NOMO-1 treated with DMSO at 0.1 percent for 48 hours (cell line): ENCODE data around the gene CHST1.

Source experiments
- DNase-seq: peaks from one replicate; lab custom pipeline; 2025; ENCODE audit not compliant: unreplicated experiment; lab: John Stamatoyannopoulos, UW

The CHST1 gene

DNA sequence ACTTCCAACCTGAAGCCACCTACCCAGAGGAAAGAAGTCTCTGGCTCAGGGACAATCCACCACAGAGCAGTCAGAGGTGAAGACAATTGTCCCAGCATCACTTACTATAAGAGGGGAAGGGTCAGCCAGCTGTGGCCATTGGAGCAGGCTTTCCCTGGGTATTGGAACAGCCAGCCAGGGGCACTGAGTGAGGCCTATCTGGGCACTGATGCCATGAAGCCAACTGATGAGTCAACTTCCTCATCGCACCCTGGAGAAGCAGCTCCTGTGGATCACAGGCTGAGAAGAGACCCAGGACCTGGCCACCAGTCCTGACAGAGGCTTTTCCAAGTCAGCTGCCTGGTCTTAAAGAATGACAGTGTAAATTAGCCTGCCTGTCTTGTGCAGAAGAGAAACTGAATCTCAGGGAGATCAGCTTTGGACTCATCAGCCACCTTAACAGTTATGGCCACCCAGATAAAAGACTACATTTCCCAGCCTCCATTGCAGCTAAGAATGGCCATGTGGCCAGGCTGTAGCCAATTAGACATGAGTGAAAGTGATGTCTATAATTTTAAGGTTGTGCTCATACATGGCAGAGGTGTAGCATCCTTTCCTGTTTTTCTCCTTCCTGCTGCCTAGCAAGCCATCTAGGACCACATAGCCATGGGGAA is 19.0 kb downstream of the CHST1 start:
- no peak for DNase-seq

DNA sequence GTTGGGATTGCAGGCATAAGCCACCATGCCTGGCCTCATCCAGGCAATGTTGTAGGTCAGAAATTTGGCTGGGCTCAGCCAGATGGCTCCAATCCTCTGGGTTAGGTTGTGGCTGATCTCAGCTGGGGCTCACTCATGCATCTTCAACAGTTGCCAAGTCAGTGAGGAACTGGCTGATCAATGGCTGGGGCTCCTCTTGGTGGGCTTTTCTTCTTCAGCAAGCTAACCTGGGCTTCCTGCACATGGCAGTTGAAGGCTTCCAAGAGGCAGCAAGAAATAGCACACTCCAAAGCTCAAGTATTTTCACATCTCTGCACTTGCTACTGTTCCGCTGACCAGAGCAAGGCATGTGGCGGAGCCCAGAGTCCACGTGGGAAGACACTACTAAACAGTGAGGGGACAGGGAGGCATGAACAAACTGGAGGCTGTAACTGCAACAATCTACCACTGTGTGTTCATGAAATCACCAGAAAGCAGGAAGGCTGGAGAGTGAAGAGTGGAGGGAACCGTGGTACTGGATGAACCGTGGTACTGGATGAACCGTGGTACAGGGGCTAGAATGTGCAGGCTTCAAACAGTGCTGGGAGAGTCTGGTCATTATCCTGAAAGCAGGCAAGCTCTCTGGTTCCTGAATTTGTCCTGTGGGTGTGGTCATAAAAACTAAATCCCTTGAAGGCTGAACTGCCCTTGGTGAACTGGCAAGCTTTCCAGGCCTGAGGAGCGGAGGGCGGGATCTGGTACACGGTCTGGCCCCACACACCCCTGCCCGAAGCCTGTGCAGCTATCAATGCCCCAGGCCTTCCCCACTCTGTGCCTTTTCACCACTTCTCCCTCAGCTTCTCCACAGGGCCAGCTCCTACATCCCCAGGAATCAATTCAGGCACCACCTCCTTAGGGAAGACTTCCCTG is 20.2 kb downstream of the CHST1 start:
- DNase-seq, result no peak

DNA sequence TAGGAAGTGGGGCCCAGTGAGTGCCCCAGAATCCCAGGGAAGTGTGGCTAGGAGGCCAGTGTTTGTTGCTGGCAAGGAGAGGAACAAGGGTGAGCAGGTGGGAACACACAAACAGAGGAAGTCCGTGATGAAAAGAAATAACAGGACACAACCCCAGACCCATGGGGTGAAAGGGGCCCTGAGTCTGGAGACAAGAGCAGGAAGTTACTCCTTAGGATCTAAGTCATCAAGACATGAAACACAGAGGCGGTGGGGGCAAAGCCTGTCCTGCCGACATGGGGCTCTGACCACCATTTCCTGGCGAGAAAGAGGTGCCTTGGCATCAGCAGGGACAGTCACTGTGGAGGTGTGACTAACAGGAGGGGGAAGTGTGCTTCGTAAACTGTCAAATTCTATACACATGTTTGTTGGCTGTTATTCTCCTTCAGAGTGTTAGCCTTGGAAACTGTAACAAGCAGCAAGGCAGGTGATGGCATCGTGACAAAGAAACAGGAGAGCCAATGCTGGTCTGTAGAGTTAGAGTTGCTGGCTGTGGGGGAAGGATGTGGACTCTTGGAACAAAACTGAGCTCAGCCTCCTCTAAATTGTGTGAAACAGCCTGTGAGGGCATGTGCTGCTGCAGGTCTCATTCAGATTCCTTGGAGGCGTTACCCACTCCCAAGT is 21.7 kb downstream of the CHST1 start:
- no peak for DNase-seq

DNA sequence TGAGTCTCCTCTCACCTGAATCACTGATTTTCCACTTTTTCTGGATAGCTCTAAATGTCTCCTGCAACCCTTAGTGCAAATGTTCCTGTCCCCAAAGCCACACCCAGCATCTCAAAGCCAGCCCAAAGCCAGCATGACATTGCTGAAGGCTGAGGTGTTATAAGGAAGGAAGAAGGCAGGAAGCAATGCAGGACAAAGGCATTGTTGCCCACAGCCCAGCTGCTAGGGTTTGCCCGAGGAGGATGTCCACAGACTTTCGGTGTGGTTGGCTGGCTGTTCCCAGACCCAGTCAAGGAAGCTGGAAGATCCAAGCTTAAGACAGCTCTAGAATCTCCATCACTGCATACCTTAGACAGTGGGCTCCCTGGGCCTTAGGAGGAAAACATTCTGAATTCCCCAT is 23.5 kb downstream of the CHST1 start:
- no peak for DNase-seq

DNA sequence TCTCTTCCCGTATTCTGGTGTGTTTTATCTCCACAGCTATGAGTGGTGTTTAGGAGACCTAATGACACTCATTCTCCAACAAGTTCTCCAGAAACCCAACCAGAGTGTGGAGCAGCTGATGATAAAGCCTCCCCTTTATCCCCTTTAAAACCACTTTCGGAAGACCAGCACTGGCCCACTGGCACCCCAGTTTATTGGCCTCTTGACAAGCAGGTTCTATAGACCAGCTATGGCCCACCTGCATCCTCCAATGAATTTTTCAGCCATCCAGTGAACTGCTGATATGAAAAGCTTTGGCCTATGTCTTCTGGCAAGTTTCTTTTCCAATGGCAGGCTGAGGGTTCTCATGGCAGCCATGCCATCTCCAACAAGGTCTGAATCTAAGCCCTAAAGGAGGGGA is 27.4 kb downstream of the CHST1 start:
- no peak for DNase-seq

DNA sequence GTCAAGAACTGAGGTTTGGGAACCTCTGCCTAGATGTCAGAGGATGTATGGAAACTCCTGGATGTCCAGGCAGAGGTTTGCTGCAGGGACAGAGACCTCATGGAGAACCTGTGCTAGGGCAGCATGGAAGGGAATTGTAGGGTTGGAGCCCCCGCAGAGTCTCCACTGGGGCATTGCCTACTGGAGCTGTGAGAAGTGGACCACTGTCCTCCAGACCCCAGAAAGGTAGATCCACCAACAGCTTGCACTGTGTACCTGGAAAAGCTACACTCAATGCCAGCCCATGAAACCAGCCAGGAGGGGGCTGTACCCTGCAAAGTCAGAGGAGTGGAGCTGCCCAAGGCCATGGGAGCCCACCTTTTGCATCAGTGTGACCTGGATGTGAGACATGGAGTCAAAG is 29.5 kb downstream of the CHST1 start:
- no peak for DNase-seq

DNA sequence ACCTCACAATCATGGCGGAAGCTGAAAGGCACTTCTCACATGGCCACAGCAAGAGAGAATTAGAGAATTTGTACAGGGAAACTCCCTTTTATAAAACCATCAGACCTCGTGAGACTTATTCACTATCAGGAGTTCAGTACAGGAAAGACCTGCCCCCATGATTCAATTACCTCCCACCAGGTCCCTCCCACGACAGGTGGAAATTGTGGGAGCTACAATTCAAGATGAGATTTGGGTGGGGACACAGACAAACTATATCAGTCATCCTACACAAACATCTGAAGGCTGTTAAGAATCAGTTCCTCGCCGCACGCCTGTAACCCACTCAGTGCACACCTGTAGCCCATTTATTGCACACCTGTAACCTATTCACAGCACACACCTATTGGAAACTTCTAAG is 39.8 kb downstream of the CHST1 start:
- no peak for DNase-seq

DNA sequence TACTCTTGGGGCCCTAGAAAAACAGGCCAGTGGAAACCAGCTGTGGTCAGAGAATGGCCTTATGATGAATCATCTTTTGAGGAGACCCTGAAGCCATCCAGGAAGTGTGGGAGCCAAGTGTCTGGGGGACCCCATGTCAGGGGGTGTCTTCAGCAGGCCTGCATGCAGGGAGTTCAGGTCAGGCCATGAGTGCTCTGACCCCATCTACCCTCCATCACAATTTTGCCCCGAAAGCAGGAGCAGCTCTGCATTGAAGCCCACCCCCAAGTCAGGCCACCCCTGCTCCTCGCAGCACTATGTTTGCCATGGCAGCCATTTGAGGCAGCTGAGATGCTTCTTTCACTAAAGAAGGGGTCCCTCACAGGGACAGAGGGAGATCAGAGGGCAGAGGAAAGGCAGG is 41.3 kb downstream of the CHST1 start:
- no peak for DNase-seq

DNA sequence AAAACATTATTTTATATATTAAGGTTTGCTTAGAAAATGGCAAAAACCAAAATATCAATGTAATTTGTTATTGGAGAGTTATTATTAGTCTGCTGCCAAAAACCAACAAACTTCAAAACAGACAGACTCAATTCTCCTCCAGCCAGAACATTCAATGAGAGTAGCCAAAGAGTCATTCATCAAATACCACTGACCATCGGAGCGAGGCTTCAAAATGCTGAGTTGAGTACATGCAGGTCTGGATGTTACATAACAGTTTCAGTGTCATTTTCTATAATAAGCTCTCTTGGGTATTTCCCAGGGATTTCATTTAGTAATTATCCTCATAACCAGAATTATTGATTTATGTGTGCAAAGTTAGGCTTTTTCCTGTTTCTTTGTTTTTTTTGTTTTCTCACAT is 42.6 kb downstream of the CHST1 start:
- no peak for DNase-seq

DNA sequence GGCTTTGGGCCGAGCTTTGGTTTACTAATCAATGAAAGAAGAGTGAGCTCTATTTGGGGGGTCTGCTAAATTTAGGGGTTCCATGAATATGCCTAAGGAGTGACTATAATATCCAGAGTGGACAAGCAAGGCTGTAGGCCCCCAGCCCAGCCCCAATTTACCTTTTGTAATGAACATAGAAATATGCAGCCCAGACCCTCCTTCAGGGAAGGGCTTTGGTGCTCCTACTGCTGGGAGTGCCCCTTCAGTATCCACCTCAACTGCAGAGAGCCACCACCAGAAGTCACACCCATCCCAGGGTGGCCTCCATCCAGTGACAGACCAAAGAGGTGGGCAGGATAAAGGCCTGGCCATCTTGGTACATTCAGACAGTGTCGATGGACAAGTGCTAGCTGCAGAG is 43.1 kb downstream of the CHST1 start:
- no peak for DNase-seq

DNA sequence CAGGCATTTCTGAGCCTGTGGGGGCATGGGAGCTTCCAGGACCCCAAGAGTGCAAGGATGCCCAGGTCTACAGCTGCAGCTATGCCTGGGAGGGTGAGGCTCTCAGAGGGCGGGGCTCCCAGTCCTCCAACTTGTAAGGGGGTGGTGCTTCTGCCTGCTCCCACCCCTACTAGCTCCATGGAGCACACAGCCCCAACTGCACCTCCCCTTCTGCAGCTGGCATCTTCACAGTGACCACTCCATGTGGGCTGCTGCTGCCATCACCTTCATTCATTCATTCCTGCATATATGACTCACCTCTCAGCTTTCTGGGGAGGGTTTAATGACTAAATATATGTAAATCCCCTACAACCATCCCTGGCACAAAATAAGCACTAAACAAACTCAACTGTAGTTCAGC is 43.8 kb downstream of the CHST1 start:
- no peak for DNase-seq

DNA sequence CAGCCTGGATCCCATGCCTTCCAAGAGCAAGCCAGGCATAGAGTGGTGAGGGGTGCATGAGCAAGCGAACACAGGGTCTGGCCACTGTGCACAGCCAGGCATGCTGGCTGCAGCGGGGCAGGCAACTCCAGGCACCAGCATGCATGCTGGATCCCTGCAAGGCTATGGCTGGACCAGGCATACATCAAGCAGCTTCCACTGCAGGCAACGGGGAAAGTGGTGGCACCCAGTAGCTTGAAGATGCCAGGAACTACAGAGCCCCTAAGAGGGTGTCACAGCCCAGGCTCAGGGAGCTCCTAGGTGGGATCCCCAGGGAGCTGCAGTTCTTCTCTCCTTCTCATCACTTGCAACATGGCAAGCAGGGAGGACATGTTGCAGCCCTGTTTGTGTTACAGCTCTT is 45.2 kb downstream of the CHST1 start:
- DNase-seq, result no peak

DNA sequence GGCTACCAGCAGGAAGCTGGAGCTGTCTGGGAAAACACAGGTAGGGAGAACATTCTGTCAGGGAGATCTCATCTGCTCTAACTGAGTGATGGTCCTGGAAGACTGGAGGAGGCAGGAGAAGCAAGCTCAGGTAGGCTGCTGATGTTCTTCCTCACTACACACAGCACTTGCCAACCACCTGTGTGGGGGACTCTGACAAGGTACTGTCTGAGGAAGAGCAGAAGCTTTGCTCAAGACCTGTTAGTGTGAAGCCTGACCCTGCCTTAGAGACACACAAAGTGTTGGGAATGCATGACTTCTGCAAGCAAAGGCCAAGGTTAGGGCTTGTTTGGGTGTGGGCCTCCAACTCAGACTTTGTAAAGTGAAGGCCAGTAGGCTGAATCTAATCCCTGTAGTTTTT is 46.5 kb downstream of the CHST1 start:
- DNase-seq, result no peak

DNA sequence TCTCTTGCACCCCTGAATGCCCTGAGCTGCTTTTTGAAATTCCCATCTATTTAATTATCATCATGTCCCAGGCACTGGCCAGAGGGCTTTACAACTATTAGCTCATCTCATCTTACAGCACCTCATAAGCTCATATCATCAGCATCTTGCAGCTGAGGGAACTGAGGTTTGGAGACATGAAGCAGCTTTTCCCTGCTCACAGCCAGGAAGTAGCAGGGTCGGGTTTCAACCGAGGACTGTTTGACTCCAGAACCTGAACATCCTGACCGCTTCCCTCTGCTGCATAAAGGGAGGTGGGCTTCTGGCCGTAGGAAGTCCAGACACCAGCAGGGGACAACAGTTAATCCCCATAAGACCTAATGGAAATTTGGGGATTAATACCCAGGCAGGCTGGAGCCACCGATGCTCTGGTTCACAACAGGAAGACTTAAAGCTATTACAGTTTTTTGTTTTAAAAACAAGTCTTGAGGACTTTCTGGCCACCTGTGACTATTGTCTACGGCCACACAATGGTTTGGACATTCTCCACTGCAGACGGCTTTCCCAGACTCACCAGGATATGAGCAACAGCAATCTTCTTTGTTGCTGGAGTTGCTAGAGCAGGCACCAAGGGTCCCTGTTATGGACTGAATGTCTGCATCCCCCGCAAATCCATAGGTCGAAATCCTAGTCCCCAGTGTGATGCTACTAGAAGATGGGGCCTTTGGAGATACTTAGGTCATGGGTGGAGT is 47.4 kb downstream of the CHST1 start:
- no peak for DNase-seq

DNA sequence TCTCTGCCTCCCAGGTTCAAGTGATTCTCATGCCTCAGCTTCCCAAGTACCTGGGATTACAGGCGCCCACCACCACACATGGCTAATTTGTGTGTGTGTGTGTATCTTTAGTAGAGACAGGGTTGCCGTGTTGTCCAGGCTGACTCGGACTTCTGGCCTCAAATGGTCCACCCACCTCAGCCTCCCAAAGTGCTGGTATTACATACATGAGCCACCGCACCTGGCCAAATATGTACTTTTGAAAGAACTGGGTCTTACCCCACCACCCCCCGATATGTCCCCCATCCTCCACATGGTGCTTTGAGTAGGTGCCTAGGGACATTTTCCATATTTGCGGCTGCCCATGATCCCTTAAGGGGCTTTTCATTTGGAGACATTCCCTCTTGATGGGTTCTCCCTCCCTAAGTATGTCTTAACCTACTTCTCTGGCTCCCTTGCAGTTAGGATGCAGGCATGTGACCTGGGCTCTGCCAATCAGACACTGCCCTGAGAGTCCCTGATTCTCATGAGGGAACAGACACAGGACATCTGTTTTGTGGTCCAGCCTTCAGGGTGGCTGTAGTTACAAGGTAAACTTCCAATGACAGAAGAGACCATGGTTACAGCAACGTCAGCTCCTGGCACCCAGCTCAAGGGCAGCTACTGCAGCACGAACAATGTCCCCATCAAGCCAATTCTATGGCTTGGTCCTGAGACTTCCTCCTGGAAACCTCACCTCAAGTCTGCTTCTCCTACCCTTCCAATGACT is 48.4 kb downstream of the CHST1 start:
- no peak for DNase-seq

DNA sequence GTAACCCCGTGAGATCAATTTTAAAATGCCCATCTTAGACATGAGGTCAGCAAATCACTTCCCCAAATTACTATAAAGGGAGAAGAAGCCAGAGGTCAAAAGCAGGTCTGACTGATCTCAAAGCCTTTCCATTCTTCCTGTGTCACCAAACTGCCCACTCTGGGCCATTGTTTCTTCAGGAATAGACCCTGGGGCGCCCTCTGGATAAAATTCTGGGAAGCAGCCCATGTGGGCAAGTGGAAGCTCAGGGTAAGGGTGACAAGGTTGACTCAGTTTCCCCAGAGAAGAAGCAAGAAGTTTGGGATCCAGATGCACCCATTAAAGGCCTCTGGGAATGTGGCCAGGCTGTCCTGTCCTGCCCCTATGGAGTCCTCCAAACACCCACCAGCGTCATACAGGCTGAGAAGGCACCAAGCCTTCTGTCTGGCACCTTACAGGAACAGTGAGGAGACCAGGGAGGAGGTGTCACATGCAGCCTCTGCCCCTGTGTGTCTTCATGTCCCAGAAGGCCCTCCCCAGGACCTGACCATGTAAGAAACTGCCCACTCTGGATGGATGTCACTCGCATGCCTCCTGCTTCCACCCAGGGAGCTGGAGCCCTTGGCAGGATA is 50.1 kb downstream of the CHST1 start:
- DNase-seq, result no peak

DNA sequence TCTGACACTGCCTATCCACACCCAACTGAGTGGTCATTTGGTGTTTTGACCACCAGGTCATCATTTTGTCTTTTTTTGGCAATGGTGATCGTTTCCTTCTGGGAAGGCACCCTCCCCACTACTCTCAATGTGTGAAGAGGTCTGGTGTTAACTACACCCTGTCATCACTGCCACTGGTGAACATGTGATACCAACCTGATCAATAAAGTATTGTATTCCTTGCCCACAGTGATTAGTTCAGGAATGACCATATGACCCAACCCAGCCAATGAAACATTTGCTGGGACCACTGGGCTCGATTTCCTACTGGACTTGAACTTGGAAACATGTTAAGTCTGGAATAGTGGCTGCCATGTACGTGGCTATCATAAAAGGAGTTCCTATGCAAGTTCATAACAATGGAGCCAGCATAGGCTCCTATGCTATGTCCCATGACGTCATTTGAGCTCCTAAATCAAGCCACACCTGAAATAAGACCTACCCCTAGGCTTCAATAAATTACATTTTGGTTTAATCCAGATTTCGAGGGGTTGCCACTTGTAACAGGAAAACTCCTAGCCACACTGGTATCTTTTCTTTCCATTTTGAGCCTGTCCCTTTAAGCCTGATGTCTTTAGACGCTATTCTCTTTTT is 51.1 kb downstream of the CHST1 start:
- no peak for DNase-seq

DNA sequence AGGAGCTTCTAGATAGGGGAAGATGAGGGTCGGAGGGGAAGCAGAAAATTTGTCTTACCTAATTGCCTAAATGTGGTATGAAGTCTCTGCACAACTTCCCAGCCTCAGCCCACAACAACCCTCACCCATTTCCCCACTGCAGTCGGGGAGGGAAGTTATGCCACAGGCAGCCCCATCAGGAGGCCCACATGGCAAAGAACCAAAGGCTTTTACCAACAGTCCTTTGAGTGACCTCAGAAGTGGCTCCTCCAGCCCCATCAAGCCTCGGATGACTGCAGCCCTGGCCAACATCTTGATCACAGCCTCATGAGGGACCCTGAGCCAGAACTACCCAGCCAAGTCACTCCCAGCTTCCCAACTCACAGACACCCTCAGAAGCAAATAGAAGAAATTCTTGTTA is 54.8 kb downstream of the CHST1 start:
- DNase-seq, result peak; percentile 94

DNA sequence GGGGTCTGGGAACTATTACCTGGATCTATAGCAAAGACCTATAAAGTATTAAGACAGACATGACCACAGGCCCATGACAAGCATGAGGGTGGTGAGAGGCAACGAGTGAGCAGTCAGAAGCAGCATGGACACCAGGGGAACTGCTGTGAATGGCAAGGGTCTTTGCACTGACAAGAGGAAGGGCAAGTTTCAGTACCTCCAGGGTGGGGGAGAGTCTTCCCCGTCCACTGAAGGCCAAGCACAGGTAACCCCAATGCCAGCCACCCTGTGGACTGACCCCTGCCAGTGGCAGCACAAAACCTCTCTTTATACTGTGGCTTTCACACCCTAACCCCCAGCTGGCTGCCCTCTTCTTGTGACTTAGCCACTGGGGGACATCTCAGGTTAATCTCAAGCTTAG is 55.5 kb downstream of the CHST1 start:
- DNase-seq, result no peak

DNA sequence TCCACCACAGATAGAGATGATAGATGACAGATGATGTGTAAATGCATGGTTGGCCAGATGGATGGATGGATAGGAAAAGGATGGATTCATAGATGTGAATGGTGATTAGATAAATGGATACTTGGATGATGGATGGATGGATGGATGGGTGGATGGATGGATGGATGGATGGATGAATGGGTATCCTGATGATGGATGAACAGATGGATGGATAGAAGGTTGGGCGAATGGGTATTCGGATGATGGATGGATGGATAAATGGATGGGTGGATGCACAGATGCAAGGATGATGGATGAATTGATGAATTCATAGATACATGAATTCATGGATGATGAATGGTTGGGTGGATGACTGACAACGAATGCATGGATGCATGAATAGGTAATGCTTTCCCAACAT is 56.1 kb downstream of the CHST1 start:
- no peak for DNase-seq
